H1 (cell line): ENCODE results near the gene PDIA5. TPM values are rescaled to one million over a fixed set of nuclear protein-coding genes. Genes with fewer than 3 reads are reported as not detected.

Experiments used
- CTCF ChIA-PET: fragments of 300-600 bp; sonication (Branson Sonifier 250); formaldehyde crosslinking; loops from one replicate; lab custom pipeline; 2021; ENCODE audit not compliant: partially characterized antibody; lab: Charles Lee
- POLR2A ChIA-PET: fragments of 300-600 bp; sonication (Branson Sonifier 250); formaldehyde crosslinking; loops from one replicate; lab custom pipeline; 2021; ENCODE audit warnings: inconsistent platforms; ENCODE audit not compliant: partially characterized antibody; lab: Charles Lee
- DNase-seq, 2 experiments: peaks; one replicate each; pipeline versions ENCODE4 v3.0.0 to v3.0.0-alpha.2; 2010 to 2022; ENCODE audit warnings: low spot score in 2 of 2, low read depth in 1 of 2, mixed read lengths in 1 of 2
- FAIRE-seq: peaks from 2 replicates; lab custom pipeline; 2011; peaks lifted over from hg19 to GRCh38; lab: Jason Lieb, UNC
- H2AFZ ChIP-seq: 2 replicates; pipeline ENCODE4 v1.8.1; 2012; ENCODE audit warnings: low read length, inconsistent platforms
- H2AK5ac ChIP-seq: 2 replicates; pipeline ENCODE4 v1.6.1; 2013; ENCODE audit warnings: low read depth, low read length
- H2BK120ac ChIP-seq: replicated peaks from 2 replicates; pipeline ENCODE3; 2013; ENCODE audit warnings: low read depth, low read length, inconsistent platforms
- H2BK12ac ChIP-seq: 2 replicates; pipeline ENCODE4 v1.6.1; 2013; ENCODE audit warnings: low read depth, low read length
- H2BK15ac ChIP-seq: 2 replicates; pipeline ENCODE4 v1.6.1; 2013; ENCODE audit warnings: low read length
- H2BK20ac ChIP-seq: 2 replicates; pipeline ENCODE4 v1.6.1; 2013; ENCODE audit warnings: low read length
- H2BK5ac ChIP-seq: 2 replicates; pipeline ENCODE4 v1.6.1; 2013; ENCODE audit warnings: low read depth, low read length
- H3K14ac ChIP-seq: 2 replicates; pipeline ENCODE4 v1.6.1; 2013; ENCODE audit warnings: inconsistent platforms; ENCODE audit not compliant: insufficient read length
- H3K18ac ChIP-seq: 2 replicates; pipeline ENCODE4 v1.6.1; 2013; ENCODE audit warnings: low read length; ENCODE audit errors: extremely low read depth
- H3K23ac ChIP-seq: 2 replicates; pipeline ENCODE4 v1.6.1; 2013; ENCODE audit warnings: inconsistent platforms; ENCODE audit not compliant: insufficient read length
- H3K23me2 ChIP-seq: 2 replicates; pipeline ENCODE4 v1.6.1; 2013; ENCODE audit warnings: low read depth, low read length
- H3K27ac ChIP-seq: 2 replicates; pipeline ENCODE4 v1.6.1; 2011; ENCODE audit warnings: low read depth, low read length, inconsistent platforms
- H3K27me3 ChIP-seq, 4 experiments: replicated peaks in 1 of 4; 1 replicate in 1 of 4; 2 replicates in 3 of 4; pipeline versions ENCODE4 v1.6.1 to v1.8.1; 2011 to 2013; ENCODE audit warnings: low read length in 3 of 4, mild to moderate bottlenecking in 3 of 4, inconsistent platforms in 2 of 4, mixed read lengths in 2 of 4, moderate library complexity in 1 of 4; ENCODE audit not compliant: control insufficient read depth in 3 of 4, insufficient read depth in 3 of 4; ENCODE audit errors: extremely low read depth in 1 of 4
- H3K36me3 ChIP-seq, 4 experiments: 2 replicates each; pipeline versions ENCODE4 v1.6.1 to v1.8.1; 2011 to 2013; ENCODE audit warnings: mild to moderate bottlenecking in 4 of 4, low read length in 3 of 4, moderate library complexity in 2 of 4, control low read depth in 1 of 4, inconsistent platforms in 1 of 4; ENCODE audit not compliant: insufficient read depth in 4 of 4, control insufficient read depth in 2 of 4
- H3K4ac ChIP-seq: replicated peaks from 2 replicates; pipeline ENCODE3; 2013; ENCODE audit warnings: low read length, low read depth, mixed read lengths, inconsistent platforms; ENCODE audit not compliant: insufficient read length
- H3K4me1 ChIP-seq, 4 experiments: replicated peaks in 1 of 4; 1 replicate in 1 of 4; 2 replicates in 3 of 4; pipeline versions ENCODE4 v1.6.1 to v1.8.1; 2011 to 2013; ENCODE audit warnings: low read length in 3 of 4, inconsistent platforms in 2 of 4, mixed read lengths in 1 of 4; ENCODE audit not compliant: insufficient read depth in 4 of 4, control insufficient read depth in 3 of 4
- H3K4me2 ChIP-seq, 2 experiments: 2 replicates each; pipeline versions ENCODE4 v1.6.1 to v1.8.1; 2011 to 2013; ENCODE audit warnings: low read depth in 2 of 2, low read length in 2 of 2, control low read depth in 1 of 2, inconsistent platforms in 1 of 2, mild to moderate bottlenecking in 1 of 2; ENCODE audit not compliant: insufficient read depth in 1 of 2
- H3K4me3 ChIP-seq, 4 experiments: fragments of 200-600, 300-600 bp in 1 of 4; sonication (generic), shearing (Covaris generic), sonication (Bioruptor Twin) in 1 of 4; 2 replicates each; pipeline versions ENCODE4 v1.5.1 to v1.8.1; 2011 to 2016; ENCODE audit warnings: low read length in 4 of 4, low read depth in 3 of 4, control low read depth in 2 of 4, inconsistent platforms in 2 of 4, mild to moderate bottlenecking in 2 of 4, mixed read lengths in 1 of 4, moderate library complexity in 1 of 4; ENCODE audit not compliant: insufficient read depth in 2 of 4; ENCODE audit errors: extremely low read depth in 1 of 4
- H3K56ac ChIP-seq: replicated peaks from 2 replicates; pipeline ENCODE3; 2013; ENCODE audit warnings: low read depth, mild to moderate bottlenecking, mixed read lengths, low read length, inconsistent platforms; ENCODE audit not compliant: insufficient read length
- H3K79me1 ChIP-seq: 2 replicates; pipeline ENCODE4 v1.6.1; 2013; ENCODE audit warnings: low read depth, low read length, control low read depth
- H3K79me2 ChIP-seq, 2 experiments: 2 replicates each; pipeline versions ENCODE4 v1.6.1 to v1.8.1; 2012 to 2013; ENCODE audit warnings: low read length in 2 of 2, mild to moderate bottlenecking in 2 of 2, inconsistent platforms in 1 of 2; ENCODE audit not compliant: insufficient read depth in 2 of 2, control insufficient read depth in 1 of 2
- H3K9ac ChIP-seq, 4 experiments: replicated peaks in 1 of 4; 1 replicate in 1 of 4; 2 replicates in 3 of 4; pipeline versions ENCODE4 v1.6.1 to v1.8.1; 2011 to 2013; ENCODE audit warnings: low read depth in 3 of 4, low read length in 3 of 4, control low read depth in 2 of 4, mild to moderate bottlenecking in 2 of 4, moderate library complexity in 2 of 4, inconsistent platforms in 1 of 4; ENCODE audit errors: extremely low read depth in 1 of 4
- H3K9me3 ChIP-seq, 2 experiments: 2 replicates each; pipeline versions ENCODE4 v1.6.1 to v1.8.1; 2012 to 2013; ENCODE audit warnings: mild to moderate bottlenecking in 2 of 2, moderate library complexity in 2 of 2, control low read depth in 1 of 2, inconsistent platforms in 1 of 2, low read depth in 1 of 2, low read length in 1 of 2, mixed read lengths in 1 of 2; ENCODE audit not compliant: insufficient read depth in 2 of 2
- H4K20me1 ChIP-seq, 2 experiments: replicated peaks in 1 of 2; 2 replicates each; pipeline versions ENCODE3 to v1.8.1; 2011 to 2013; ENCODE audit warnings: inconsistent platforms in 2 of 2, low read length in 2 of 2, mild to moderate bottlenecking in 1 of 2; ENCODE audit not compliant: insufficient read depth in 2 of 2, control insufficient read depth in 1 of 2
- H4K5ac ChIP-seq: 2 replicates; pipeline ENCODE4 v1.6.1; 2013; ENCODE audit warnings: low read length, low read depth, mixed read lengths, inconsistent platforms; ENCODE audit not compliant: insufficient read length
- H4K8ac ChIP-seq: 2 replicates; pipeline ENCODE4 v1.8.0; 2013; ENCODE audit warnings: mild to moderate bottlenecking, moderate library complexity, low read length, inconsistent platforms; ENCODE audit not compliant: insufficient read depth; ENCODE audit errors: extremely low read depth
- H4K91ac ChIP-seq: replicated peaks from 2 replicates; pipeline ENCODE3; 2013; ENCODE audit warnings: low read length, mixed read lengths, inconsistent platforms; ENCODE audit not compliant: insufficient read length
- SP4 ChIP-seq: IDR thresholded peaks from 2 replicates; pipeline ENCODE4 v1.6.1; 2012; ENCODE audit warnings: low read length, inconsistent platforms
- WGBS, 2 experiments: shearing (Covaris generic) in 1 of 2; methylation state at CpG; one replicate each; pipeline versions ENCODE4 v1.1.6 to v1.1.7; 2013 to 2015; ENCODE audit warnings: low lambda C conversion rate in 2 of 2, mixed read lengths in 2 of 2, inconsistent platforms in 1 of 2, low coverage in 1 of 2, missing lambda C conversion rate in 1 of 2; ENCODE audit not compliant: insufficient replicate concordance in 2 of 2, insufficient coverage in 1 of 2, insufficient read length in 1 of 2; ENCODE audit errors: extremely low coverage in 1 of 2, missing lambda C conversion rate in 1 of 2; 5-methylcytosine and 5-hydroxymethylcytosine counted together
- polyA plus RNA-seq, 7 experiments: library from polyadenylated mRNA; depleted of rRNA in 3 of 7; stranded (reverse) in 5 of 7; unstranded in 2 of 7; fragments of >200 nt in 5 of 7; fragments of 200-250 nt in 2 of 7; gene quantifications; 1 replicate in 5 of 7; 2 replicates in 1 of 7; 4 replicates in 1 of 7; pipeline versions ENCODE4 v1.2.1 to v1.2.3, GENCODE V29; 2011 to 2013; ENCODE audit warnings: missing spikeins in 2 of 7, mixed read lengths in 2 of 7
- total RNA-seq: library from RNA; stranded (reverse); fragmentation: NEBNext Ultra II Directional; extraction: Animal tissue kit (Norgen Biotek cat#: 25700); gene quantifications from 2 replicates; pipeline ENCODE4 v1.2.1, GENCODE V29; 2021

PDIA5 gene
- total and polyA plus RNA-seq, 2 of the 8 experiments (the other 6 are each of a cell fraction or from before 2014, with no cell fraction given), result 18.2 to 32.8 TPM

DNA sequence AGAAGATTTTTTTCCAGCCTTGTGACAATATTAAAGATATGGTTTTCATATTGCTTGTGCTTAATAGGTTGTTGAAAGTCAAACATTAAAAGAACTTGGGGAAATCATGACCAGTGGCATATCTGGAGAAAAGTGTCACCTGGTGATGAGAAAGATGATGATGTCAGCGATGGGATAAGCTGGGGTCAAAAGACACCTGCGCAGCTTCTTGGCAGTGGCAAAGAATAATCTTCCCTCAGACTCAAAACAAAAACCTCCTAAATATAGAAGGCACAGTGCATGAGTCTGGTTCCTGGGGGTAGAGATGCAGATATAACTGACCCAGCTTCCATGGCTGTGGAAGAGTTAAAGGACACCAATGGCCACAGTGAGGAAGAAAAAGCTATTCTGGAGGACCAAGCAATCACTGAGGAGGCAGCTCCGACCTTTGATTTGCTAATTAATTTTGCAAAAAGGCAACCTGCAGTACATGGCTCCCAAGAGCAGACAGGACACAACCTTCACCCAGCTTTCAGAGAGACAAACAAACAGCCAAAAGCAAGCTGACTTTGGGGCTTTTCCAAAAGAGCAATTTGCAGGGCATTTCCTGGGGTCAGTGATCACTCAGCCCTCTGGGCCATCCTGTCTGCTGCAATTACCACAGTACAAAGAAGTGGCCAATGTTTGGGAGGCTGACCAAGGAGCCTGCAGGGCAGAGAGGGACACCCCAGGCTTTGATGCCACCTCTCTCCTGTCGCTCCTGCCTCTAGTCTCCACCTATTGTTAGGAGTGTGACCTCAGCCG, 21.7 kb upstream of the PDIA5 start:
- ChIA-PET POLR2A (interaction anchor here (0.6 to 0.7 kb wide), 2 partner anchors 18 to 71 kb away, joined by 3 read pairs; no protein-coding TSS in a partner anchor), CTCF (interaction anchor here (0.8 to 3.8 kb wide), 14 partner anchors 14 to 239 kb away, joined by 3 to 17 read pairs (median 4); partner anchors contain the start of gene SEMA5B)
- Histone ChIP-seq H3K4me2 (no peak overlapping the region; a peak in 1 of 4 replicates), H2AK5ac (no peak overlapping the region), H2BK5ac (no peak overlapping the region), H3K36me3 (no peaks in the 10 kb centered on the region; a peak in 1 of 8 replicates), H3K18ac (no peak overlapping the region), H3K4me3 (no peak overlapping the region), H4K20me1 (no peaks in the 10 kb centered on the region), H4K8ac (no peak overlapping the region), H3K79me2 (no peaks in the 10 kb centered on the region), H3K27ac (no peak overlapping the region), H2BK12ac (no peak overlapping the region), H4K5ac (no peak overlapping the region), H3K4ac (no peak overlapping the region), H2BK15ac (no peak overlapping the region), H2AFZ (0 out of 2 replicates have a peak overlapping the region, but pooled peaks have one; percentile 82), H2BK20ac (no peak overlapping the region), H3K79me1 (no peaks in the 10 kb centered on the region), H2BK120ac (no peak overlapping the region), H3K9ac (no peak overlapping the region), H3K56ac (no peak overlapping the region), H3K23me2 (no peaks in the 10 kb centered on the region), H3K27me3 (no peaks in the 10 kb centered on the region), H3K4me1 (peaks cover 0 to 4% (median 1%) of the 10 kb centered on the region in 4 experiments; a peak in 2 of 7 replicates), H3K23ac (no peak overlapping the region), H3K9me3 (no peaks in the 10 kb centered on the region), H4K91ac (no peak overlapping the region), H3K14ac (no peak overlapping the region)
- no peak for DNase-seq
- FAIRE-seq, result no peak
- 78% methylated on average over 5 of the region's 5 CpGs; no CpG with 5 or more reads in 1 of the 2 experiments for WGBS, 2 experiments
- no peak for TF ChIP-seq SP4
